GM12874 (cell line): ENCODE data around the gene TMEM139.

Experiments
- CTCF ChIP-seq: IDR thresholded peaks from 2 replicates; pipeline ENCODE4 v1.5.1; 2011; ENCODE audit warnings: low read depth, mild to moderate bottlenecking, control low read depth, low read length, moderate library complexity; ENCODE audit not compliant: insufficient read depth

The TMEM139 gene

DNA sequence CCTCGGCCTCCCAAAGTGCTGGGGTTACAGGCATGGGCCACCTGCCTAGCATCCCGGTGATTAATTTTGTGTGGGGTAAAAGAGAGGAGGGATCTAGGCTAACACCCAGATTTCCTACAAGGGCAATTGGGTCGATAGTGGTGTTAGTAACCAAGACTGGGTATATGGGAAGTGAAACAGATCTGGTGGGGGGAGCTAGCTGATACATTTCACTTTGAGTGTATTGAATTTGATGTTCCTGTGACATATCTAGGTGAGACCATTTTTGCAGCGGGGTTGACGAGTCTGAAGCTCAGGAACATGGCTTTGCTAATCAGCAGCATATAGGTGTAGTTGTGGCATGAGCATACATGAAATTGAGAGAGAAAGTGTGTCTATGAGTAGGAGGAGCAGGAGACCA is 43.1 kb downstream of the TMEM139 start:
- no peak for TF ChIP-seq CTCF

DNA sequence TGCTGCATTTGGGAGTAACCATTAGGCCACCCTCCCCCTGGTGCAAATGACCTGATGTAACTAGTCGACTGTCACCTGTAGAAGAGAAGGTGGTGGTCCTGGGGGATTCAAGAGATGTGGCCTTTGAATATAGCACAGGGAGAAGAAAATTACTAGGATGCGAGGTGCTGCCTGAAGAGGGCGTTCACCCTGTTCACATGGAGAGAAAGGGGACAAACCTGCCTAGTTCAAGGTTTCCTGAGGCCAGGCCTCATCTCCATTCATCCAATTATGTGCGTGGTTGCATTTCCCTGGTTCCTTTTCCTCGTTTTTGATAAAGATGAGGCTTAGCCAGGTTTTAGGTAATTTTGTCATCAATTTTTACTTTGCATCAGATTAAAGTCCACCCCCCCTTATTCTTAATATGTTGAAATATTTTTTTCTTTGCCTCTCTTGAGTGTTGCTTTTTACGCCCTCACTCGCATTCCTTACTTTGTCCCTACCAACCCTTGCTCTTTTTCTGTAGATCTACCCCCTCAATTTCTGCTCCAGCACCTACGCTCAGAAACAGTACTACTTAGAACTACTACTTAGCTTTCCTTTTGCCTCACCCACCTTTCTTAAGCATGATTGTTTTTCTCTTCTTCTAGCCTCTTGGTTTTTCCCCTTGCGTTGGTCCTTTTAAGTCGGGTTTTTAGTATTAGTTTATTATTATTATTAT is 44.9 kb downstream of the TMEM139 start:
- TF ChIP-seq CTCF: 0 out of 2 replicates have a peak, but pooled peaks have one; percentile 9

GRCh38 chr7:143331179-143331801 is 46.5 kb downstream of the TMEM139 start:
- no peak for TF ChIP-seq CTCF

DNA sequence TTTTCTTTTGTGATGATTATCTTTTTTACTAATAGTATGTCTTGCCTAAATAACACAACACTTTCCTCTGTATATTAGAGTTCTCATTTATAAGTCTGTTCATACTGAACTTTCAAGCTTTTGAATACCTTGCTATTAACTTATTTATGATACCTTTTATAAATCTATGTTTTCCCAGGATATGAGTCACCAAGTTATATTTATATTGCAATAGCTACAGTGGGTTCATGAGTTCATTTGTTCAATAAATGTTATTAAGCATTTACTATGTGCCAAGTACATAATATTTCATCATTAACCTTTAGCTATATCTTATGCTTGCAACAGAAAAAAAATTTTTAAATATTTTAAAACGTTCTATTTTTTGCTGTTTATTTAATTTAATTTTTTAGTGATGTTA is 49.5 kb downstream of the TMEM139 start:
- TF ChIP-seq CTCF: no peak

DNA sequence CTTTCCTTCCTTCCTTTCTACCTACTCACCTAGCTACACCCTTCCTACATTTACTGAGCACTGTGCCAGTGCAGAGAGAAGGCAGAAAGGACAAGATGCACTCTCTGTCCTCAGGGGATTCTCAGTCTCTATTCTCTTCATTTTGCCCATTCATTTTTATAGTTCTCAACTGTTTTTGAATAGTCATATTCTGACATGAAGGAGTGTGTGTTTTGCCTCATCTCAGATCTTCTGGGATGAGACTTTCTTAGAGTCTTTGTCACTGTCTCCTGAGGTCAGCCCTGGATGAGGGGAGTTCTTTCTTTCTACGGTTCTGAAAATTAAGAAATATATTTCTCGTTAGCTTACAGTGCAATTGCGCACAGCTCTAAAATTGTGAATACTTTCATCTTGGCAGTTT is 52.5 kb downstream of the TMEM139 start:
- TF ChIP-seq CTCF: no peak
